Urinary bladder (tissue), 4 donors: ENCODE measurements around the gene APOH. TPM values are rescaled to one million over a fixed set of nuclear protein-coding genes. Genes with fewer than 3 reads are reported as not detected.

Source experiments
- DNase-seq: peaks from one replicate; pipeline ENCODE4 v3.0.0-alpha.2; 2015; ENCODE audit errors: extremely low spot score
- H3K27ac ChIP-seq: one replicate; pipeline ENCODE4 v1.5.1; 2013; ENCODE audit warnings: low read depth, mild to moderate bottlenecking, moderate library complexity
- H3K36me3 ChIP-seq: one replicate; pipeline ENCODE4 v1.6.1; 2013; ENCODE audit warnings: mild to moderate bottlenecking, moderate library complexity; ENCODE audit not compliant: insufficient read depth
- H3K4me1 ChIP-seq: one replicate; pipeline ENCODE4 v1.6.1; 2013; ENCODE audit warnings: mild to moderate bottlenecking, moderate library complexity; ENCODE audit not compliant: insufficient read depth
- H3K4me3 ChIP-seq: one replicate; pipeline ENCODE4 v1.5.1; 2013; ENCODE audit warnings: low read depth, low read length
- WGBS: extraction: QIAGEN DNeasy Blood & Tissue Kit; methylation state at CpG from one replicate; pipeline ENCODE4 v1.1.7; 2013; 5-methylcytosine and 5-hydroxymethylcytosine counted together
- polyA plus RNA-seq: library from polyadenylated mRNA; stranded (reverse); fragments of 200-250 nt; gene quantifications from one replicate; pipeline ENCODE4 v1.2.3, GENCODE V29; 2013
- total RNA-seq: library from RNA; depleted of rRNA; stranded (reverse); fragments of >200 nt; gene quantifications from one replicate; pipeline ENCODE4 v1.2.3, GENCODE V29; 2014
- donor health status: healthy with polysubstance abuse.
- donor health status: healthy.

APOH gene
- total and polyA plus RNA-seq, 2 donors: 3.3 TPM; not detected in 1

DNA sequence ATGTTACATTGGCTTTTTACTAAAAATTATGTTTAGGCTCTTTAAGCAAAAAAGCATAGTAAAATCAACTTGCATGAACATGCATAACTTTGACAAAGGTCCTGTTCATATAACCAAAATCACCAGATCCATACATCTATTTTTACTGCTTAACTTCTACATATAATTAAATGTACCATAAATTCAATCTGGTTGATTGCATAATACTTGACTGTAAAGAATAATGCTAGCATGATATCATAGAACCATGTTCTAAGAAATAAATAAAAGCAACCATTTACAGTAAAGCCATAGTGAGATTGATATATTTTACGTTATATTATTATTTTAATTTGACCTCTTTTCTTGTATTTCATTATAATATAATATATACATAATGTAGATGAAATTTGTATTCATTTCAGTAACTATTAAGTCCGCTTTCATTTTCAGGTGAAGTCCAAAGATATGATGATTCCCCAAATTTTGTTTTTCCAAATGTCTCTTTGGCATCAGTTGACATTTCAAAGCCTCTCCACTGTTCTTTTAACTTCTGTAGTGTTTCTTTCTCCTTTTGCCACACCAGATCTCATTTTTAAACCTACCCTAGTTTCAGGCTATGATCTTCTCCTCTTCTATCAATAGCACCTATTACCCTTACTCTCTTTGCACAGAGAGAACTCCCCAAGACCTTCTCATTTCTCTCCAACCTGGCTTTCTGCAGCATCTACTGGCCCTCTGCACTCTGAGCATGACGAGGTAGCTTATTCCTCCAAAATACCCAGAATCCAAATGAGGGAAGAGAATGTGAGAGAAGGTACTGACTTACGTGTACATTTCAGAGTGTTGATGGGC is 1.8 kb downstream of the APOH start:
- Histone ChIP-seq H3K27ac (no peak overlapping the region), H3K36me3 (no peaks in the 10 kb centered on the region), H3K4me1 (no peaks in the 10 kb centered on the region), H3K4me3 (no peak overlapping the region)
- WGBS: 84% methylated on average over 4 of the region's 4 CpGs
- no peak for DNase-seq

DNA sequence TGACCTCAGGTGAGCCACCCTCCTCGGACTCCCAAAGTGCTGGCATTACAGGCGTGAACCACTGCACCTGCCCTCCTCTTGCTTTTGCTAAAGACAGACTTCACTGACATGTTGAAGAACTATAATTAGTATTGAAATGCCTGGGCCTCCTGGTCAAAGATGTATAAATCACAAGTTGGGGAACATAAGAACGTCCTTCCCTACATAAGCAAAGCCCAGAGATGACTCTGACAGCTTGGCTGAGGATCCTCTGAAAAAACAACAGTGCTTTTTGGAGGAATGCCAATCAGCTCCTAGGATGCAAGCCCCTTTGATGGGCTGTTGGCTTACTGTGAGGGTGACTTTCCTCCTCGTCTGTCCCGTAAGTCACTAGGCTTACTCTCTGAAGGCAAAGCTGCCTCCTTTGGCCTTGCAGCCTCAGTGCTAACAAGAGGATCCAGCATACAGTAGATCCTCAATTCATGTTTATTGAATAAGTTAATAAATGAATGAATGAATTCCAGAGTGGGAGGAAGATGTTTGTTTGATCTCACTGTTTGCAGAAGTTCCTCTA is 6.3 kb downstream of the APOH start:
- no peaks in the 10 kb centered on the region for H3K36me3 ChIP-seq
- no peak overlapping the region for H3K27ac ChIP-seq
- 83% methylated on average over 5 of the region's 5 CpGs for WGBS
- no peak for DNase-seq
- no peaks in the 10 kb centered on the region for H3K4me1 ChIP-seq
- H3K4me3 ChIP-seq: no peak overlapping the region

DNA sequence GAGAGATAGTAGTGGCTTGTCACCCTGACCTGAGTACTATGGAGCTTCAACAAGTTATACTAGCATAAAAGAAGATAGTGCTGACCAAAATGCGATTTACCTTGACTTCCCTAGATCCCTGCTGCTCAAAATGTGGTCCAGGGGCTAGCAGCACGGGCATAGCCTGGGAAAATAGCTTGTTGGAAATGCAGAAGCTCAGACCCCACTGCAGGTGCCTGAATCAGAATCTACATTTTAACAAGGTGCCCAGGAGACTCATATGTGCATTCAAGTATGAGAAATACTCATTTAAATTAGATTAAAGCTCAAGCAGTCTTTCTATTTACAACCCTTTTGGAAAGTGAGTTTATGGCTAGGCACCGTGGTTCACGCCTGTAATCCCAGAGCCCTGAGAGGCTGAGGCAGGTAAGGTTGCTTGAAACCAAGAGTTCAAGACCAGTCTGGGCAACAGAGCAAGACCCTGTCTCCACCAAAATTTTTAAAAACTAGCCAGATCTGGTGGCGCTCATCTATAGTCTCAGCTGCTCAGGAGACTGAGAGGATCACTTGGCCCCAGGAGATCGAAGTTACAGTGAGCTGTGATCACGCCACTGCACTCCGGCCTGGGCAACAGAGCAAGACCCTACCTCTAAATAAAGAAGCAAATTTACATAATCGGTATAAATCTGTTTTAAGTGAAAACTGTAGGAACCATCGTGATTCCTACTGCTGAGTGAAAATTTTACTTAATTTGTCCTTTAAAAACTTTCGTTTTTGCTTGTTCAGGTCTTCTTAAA is 7.3 kb downstream of the APOH start:
- 89% methylated on average over 11 of the region's 11 CpGs for WGBS
- Histone ChIP-seq H3K4me3 (no peak overlapping the region), H3K27ac (no peak overlapping the region), H3K36me3 (no peaks in the 10 kb centered on the region), H3K4me1 (no peaks in the 10 kb centered on the region)
- DNase-seq: no peak

DNA sequence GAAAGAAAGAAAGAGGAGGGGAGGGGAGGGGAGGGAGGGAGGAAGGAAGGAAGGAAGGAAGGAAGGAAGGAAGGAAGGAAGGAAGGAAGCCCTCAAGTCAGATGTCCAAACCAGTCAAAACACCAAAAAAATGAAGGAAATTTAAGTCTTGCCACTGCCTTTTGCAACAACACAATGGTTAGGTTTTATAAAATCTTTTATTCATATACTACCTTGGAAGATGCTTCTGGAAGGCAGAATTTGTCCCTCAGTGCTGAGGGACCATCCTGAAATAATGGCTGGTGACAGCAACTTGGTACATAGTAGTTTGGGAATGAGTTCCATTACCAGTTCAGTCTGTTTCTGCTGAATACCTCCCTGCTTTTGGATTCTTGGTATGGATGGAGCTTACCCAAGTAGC is 7.9 kb downstream of the APOH start:
- DNase-seq: no peak
- no peaks in the 10 kb centered on the region for H3K4me1 ChIP-seq
- no peak overlapping the region for H3K4me3 ChIP-seq
- H3K27ac ChIP-seq: no peak overlapping the region
- H3K36me3 ChIP-seq: no peaks in the 10 kb centered on the region

DNA sequence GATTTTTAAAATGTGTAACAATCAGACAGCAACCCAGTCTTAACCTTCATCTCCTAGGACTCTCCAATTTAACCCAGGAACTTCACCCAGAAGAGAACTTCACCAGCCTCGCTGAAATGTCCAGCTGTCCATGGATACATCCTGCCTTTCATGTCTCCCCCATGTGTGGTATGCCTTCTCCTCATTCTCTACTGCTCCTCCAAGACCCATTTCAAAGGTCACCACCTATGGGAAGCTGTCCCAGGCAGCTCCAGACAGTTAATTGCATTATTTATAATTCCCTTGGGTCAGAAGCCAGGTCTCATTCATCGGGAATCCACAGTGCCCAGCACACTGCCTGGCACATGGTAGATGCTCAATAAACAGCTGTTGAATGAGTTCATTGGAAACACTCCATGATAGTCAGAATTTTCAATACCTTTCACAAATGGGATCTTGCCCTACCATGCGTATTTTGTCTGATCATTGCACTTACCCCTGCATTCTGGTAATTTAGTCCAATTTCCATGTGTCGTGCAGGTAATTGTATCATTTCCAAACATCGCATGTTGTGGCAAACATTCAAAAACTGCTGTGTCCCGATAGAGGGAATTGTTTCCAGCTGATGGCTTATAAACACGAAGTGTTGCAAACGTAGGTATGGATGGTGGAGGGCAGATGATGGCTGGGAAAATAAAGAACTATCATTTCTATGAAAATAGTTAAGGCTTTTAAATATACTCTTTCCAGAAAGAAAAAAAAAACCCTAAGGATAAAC is 9.0 kb downstream of the APOH start:
- H3K4me1 ChIP-seq: no peaks in the 10 kb centered on the region
- H3K4me3 ChIP-seq: no peak overlapping the region
- WGBS: 75% methylated on average over 8 of the region's 8 CpGs
- H3K36me3 ChIP-seq: no peaks in the 10 kb centered on the region
- DNase-seq: no peak
- no peak overlapping the region for H3K27ac ChIP-seq

DNA sequence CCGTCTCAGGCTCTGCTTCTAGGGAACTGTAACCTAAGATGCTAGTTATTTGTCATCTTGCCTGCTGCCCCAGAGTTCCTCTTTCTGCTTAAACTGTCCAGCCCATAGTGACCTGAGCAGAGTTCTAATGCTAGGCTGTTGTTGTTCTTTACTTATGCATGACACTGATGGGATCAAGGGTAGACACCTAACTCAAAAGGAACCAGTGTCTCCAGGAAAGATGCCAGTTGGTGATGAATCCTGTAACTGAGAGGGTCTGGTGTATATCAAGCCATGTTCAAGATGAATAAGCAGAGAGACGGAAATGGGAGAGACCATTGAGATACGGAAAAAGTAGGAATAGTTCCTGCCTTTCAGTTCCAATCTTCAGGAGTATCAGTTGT is 13.7 kb downstream of the APOH start:
- H3K27ac ChIP-seq: no peak overlapping the region
- DNase-seq: no peak
- H3K4me1 ChIP-seq: no peaks in the 10 kb centered on the region
- H3K4me3 ChIP-seq: no peak overlapping the region
- 86% methylated on average over 3 of the region's 3 CpGs for WGBS
- no peaks in the 10 kb centered on the region for H3K36me3 ChIP-seq

DNA sequence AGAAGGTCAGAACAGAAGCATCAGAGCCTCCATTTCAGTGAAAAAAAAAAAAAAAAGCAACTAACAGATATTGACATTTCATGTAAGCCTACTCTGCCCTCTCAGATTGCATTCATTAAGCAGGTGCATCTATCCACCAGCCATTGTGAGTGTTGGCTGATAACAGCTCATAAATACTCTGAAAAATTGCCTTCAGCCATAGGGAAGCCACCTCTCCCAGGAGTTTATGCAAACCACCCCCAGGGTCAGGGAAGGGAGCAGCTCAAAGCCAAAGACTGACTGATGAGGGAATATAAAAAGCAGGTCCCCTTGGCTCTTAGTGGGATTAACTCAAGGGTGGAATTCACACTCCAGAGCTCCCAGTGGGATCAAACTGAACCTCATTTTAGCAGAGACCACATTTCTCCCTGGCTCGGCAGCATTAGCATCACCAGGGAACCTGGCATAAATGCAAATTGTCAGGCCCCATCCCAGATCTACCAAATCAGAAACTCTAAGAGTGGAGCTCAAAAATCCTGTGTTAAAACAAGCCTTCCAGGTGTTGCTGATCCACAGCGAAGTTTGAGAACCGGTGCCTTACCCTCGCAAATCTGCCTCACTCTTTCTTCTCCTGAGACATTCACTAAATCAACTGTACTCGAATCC is 14.2 kb downstream of the APOH start:
- Histone ChIP-seq H3K27ac (no peak overlapping the region), H3K4me1 (no peaks in the 10 kb centered on the region), H3K4me3 (no peak overlapping the region), H3K36me3 (no peaks in the 10 kb centered on the region)
- 75% methylated on average over 5 of the region's 5 CpGs for WGBS
- no peak for DNase-seq

DNA sequence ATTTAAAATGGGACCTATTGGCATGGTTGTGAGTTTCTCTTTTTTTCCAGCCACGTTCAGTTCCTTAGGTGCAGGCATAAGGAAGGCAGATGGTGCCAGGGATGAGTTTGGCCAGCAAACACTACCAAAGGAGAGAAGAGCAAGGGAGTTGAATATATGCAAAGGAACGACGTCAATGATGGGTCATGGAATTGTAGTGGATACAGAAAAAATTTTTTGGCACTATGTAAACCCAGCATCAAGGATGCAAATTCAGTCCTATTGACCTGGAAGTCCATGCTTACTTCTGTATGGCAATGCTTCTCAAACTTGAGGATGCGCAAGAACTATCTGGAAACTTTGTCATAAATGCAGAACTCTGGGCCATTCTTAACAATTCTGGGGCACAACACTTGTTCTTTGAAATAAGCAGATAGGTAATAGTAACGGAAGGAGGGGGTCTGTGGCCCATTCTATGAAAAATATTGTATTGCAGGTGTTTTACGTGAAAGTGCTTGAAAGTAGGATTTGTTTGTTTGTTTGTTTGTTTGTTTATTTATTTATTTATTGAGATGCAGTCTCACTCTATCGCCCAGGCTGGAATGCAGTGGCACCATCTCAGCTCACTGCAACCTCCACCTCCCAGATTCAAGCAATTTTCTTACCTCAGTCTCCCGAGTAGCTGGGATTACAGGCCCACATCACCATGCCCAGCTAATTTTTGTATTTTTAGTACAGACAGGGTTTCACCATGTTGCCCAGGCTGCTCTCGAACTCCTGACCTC is 18.0 kb downstream of the APOH start:
- no peak for DNase-seq
- Histone ChIP-seq H3K27ac (no peak overlapping the region), H3K4me1 (no peaks in the 10 kb centered on the region), H3K36me3 (no peaks in the 10 kb centered on the region), H3K4me3 (no peak overlapping the region)
- 93% methylated on average over 9 of the region's 9 CpGs for WGBS

DNA sequence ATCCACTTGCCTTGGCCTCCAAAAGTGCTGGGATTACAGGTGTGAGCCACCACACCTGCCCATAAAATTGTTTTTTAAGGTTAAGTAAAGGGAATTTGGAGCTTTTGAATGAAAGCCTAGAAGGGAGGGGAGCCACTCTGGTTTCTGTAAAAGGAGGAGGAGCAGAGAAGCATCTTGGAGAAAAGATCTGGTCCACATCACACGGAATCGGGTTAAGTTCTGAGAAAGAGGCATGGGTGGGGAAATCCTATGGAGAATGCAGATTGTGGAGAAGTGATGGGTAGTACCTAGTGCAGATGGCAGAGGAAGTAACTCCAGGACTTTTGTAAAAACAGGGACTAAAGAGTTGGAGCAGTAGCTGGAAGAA is 19.0 kb downstream of the APOH start:
- H3K4me3 ChIP-seq: no peak overlapping the region
- DNase-seq: no peak
- 88% methylated on average over 2 of the region's 2 CpGs for WGBS
- no peak overlapping the region for H3K27ac ChIP-seq
- H3K4me1 ChIP-seq: no peaks in the 10 kb centered on the region
- no peaks in the 10 kb centered on the region for H3K36me3 ChIP-seq

DNA sequence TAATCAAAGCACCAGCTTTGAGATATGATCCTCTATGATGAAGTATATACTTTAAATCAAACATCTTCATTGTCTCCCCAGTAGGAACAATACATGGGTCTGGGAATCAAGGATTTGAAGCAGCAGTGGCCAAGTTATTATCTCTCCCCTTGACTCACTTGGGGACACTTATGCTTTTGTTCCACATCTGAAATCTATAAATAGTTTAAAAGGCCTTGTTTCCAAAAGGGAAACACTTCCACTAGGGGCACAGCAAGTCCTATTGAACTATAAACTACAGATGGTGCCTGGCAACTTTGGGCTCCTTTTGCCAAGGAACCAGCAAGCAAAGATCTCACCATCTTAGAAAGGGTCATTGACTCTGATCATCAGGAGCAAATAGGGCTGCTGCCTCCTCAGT is 21.3 kb downstream of the APOH start:
- Histone ChIP-seq H3K36me3 (no peaks in the 10 kb centered on the region), H3K4me3 (no peak overlapping the region), H3K4me1 (no peaks in the 10 kb centered on the region), H3K27ac (no peak overlapping the region)
- no peak for DNase-seq

DNA sequence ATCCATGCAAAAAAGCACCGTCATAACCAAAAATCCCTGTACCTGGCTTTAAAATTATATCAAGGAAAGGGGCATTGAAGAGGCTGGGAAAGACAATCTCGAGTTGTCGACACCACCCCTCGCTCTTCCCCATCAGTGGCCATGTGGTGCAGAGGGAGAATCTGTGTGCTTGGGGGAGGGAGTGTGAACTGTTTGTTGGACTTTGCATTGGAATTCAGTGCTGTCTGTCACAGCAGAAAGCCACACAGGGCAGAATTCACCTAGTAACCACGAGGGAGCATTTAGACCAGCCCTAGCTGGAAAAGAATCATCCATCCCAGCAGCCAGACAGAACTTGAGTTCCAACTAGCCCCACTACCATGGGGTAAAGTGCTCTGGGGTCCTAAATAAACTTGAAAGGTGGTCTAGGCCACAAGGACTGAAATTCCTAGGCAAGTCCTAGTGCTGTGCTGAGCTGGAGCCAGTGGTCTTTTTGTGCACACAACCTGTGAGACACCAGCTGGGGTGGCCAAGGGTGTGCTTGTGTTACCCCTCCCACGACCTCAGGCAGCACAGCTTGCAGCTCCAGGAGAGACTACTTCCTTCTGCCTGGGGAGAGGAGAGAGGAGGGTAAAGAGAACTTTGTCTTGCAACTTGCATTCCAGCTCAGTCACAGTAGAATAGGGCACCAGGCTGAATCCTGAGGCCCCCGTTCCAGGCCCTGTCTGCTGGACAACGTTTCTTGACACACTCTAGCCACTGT is 25.8 kb downstream of the APOH start:
- no peaks in the 10 kb centered on the region for H3K4me1 ChIP-seq
- no peak overlapping the region for H3K27ac ChIP-seq
- no peak overlapping the region for H3K4me3 ChIP-seq
- 84% methylated on average over 8 of the region's 8 CpGs for WGBS
- no peak for DNase-seq
- no peaks in the 10 kb centered on the region for H3K36me3 ChIP-seq

DNA sequence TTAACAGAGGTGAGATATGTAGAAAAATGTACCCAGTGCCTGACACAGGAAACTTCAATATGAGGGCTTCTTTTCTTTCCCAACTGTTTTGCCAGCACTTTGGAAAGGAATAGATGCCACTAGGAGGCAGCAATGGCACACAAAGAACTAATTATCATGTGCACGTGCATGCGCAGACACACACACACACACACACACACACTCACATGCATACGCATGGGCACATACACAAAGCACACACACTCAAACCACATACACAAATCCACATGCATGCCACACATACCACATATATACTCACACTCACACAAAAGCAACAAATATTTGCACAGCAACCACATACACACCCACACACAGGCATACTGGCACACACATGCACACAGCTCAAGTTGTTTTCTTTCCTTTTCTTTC is 28.5 kb downstream of the APOH start:
- peak; percentile 17 for DNase-seq
- Histone ChIP-seq H3K4me1 (no peaks in the 10 kb centered on the region), H3K4me3 (no peak overlapping the region), H3K36me3 (no peaks in the 10 kb centered on the region), H3K27ac (no peak overlapping the region)
- WGBS: 8% methylated on average over 3 of the region's 3 CpGs
